HAP-1 (cell line): Measurements from ENCODE around the gene DDX27.
"Not testable (repeated sequence)": the region's sequence is repeated elsewhere in the genome, so short reads cannot be mapped to it uniquely, and the experiment has no call there.

Experiments used
- DNase-seq, 2 experiments: peaks; one replicate each; pipeline ENCODE4 v3.0.0-alpha.2; 2016 to 2020; ENCODE audit warnings: low spot score in 2 of 2
- H3K27me3 ChIP-seq: fragments of 250-450 bp; sonication (Bioruptor Pico); 2 replicates; pipeline ENCODE4 v1.5.1; 2020; ENCODE audit warnings: low read depth, mild to moderate bottlenecking, moderate library complexity
- H3K36me3 ChIP-seq: fragments of 250-450 bp; sonication (Bioruptor Pico); replicated peaks from 2 replicates; pipeline ENCODE4 v1.5.1; 2020; ENCODE audit warnings: mild to moderate bottlenecking
- H3K4me1 ChIP-seq: fragments of 250-450 bp; sonication (Bioruptor Pico); 2 replicates; pipeline ENCODE4 v1.5.1; 2020; ENCODE audit warnings: mild to moderate bottlenecking
- H3K4me3 ChIP-seq: fragments of 250-450 bp; sonication (Bioruptor Pico); 2 replicates; pipeline ENCODE4 v1.5.1; 2020; ENCODE audit warnings: mild to moderate bottlenecking, moderate library complexity
- H3K9me3 ChIP-seq: fragments of 250-450 bp; sonication (Bioruptor Pico); 2 replicates; pipeline ENCODE4 v1.5.1; 2020; ENCODE audit warnings: mild to moderate bottlenecking, moderate library complexity
- in situ Hi-C: fragments of 300-500 bp; cut with MboI; formaldehyde crosslinking; loops from 3 replicates; pipeline ENCODE4 v1.14.3; 2020; ENCODE audit warnings: low sequenced_read_pairs, inconsistent platforms, mixed read lengths

The DDX27 gene

GRCh38 chr20:49186535-49187329 lies 32.5 kb upstream of the DDX27 start:
- Histone ChIP-seq H3K36me3 (peaks cover 8% of the 10 kb centered on the region; the same call in 1 of the 2 replicates), H3K27me3 (no peaks in the 10 kb centered on the region), H3K4me1 (peaks cover 37% of the 10 kb centered on the region), H3K4me3 (peak overlapping the region; percentile 72), H3K9me3 (no peaks in the 10 kb centered on the region)
- in situ Hi-C loops, result no loop called here
- DNase-seq, result peak; percentile 38 to 62

GRCh38 chr20:49187330-49187850 lies 31.8 kb upstream of the DDX27 start:
- Histone ChIP-seq H3K9me3 (no peaks in the 10 kb centered on the region), H3K27me3 (no peaks in the 10 kb centered on the region), H3K36me3 (peaks cover 8% of the 10 kb centered on the region; the same call in 1 of the 2 replicates), H3K4me1 (peaks cover 32% of the 10 kb centered on the region), H3K4me3 (peak overlapping the region; percentile 72)
- DNase-seq, result peak in 1 of 2 experiments; percentile 72
- in situ Hi-C loops, result no loop called here

GRCh38 chr20:49187851-49188641 lies 31.2 kb upstream of the DDX27 start, which contains the start of gene STAU1:
STAU1 (minus strand) TSS chr20:49188334; CDS start chr20:49166201, 22,133 bp downstream.
- Histone ChIP-seq H3K4me3 (peak within 1 kb of the TSS; percentile 72), H3K4me1 (peaks cover 26% of the 10 kb centered on the region), H3K36me3 (peaks cover 8% of the 10 kb centered on the region; the same call in 1 of the 2 replicates), H3K27me3 (no peaks in the 10 kb centered on the region), H3K9me3 (no peaks in the 10 kb centered on the region)
- in situ Hi-C loops, result no loop called here
- peak; percentile 88 to 95 for DNase-seq

- H3K4me1 ChIP-seq, DNase-seq, H3K4me3 ChIP-seq, H3K27me3 ChIP-seq, H3K9me3 ChIP-seq, H3K36me3 ChIP-seq, in situ Hi-C loops: not testable (repeated sequence)
Measured at GRCh38 chr20:49192944-49193518, 26.2 kb upstream of the DDX27 start.

- no peak for DNase-seq
- Histone ChIP-seq H3K9me3 (no peaks in the 10 kb centered on the region), H3K27me3 (no peaks in the 10 kb centered on the region), H3K36me3 (no peaks in the 10 kb centered on the region), H3K4me3 (no peak overlapping the region), H3K4me1 (no peaks in the 10 kb centered on the region)
- in situ Hi-C loops, result no loop called here
Measured at GRCh38 chr20:49199729-49200293, 19.4 kb upstream of the DDX27 start.

GRCh38 chr20:49203011-49203410 lies 16.2 kb upstream of the DDX27 start:
- H3K36me3 ChIP-seq, result no peaks in the 10 kb centered on the region
- in situ Hi-C loops, result no loop called here
- H3K4me3 ChIP-seq, result no peak overlapping the region
- no peaks in the 10 kb centered on the region for H3K27me3 ChIP-seq
- no peaks in the 10 kb centered on the region for H3K4me1 ChIP-seq
- H3K9me3 ChIP-seq, result no peaks in the 10 kb centered on the region
- DNase-seq, result no peak

- Histone ChIP-seq H3K4me3 (no peak overlapping the region), H3K36me3 (no peaks in the 10 kb centered on the region), H3K27me3 (no peaks in the 10 kb centered on the region), H3K9me3 (no peaks in the 10 kb centered on the region), H3K4me1 (no peaks in the 10 kb centered on the region)
- DNase-seq, result no peak
- in situ Hi-C loops, result no loop called here
Measured at GRCh38 chr20:49203746-49204145, 15.5 kb upstream of the DDX27 start.

- peaks cover 10% of the 10 kb centered on the region for H3K9me3 ChIP-seq
- H3K4me1 ChIP-seq, result no peaks in the 10 kb centered on the region
- peak in 1 of 2 experiments; percentile 60 for DNase-seq
- no peaks in the 10 kb centered on the region for H3K36me3 ChIP-seq
- no peak overlapping the region for H3K4me3 ChIP-seq
- in situ Hi-C loops, result no loop called here
- no peaks in the 10 kb centered on the region for H3K27me3 ChIP-seq
Measured at GRCh38 chr20:49207076-49207475, 12.1 kb upstream of the DDX27 start.

- H3K36me3 ChIP-seq, result no peaks in the 10 kb centered on the region
- peaks cover 10% of the 10 kb centered on the region for H3K9me3 ChIP-seq
- in situ Hi-C loops, result no loop called here
- H3K4me1 ChIP-seq, result no peaks in the 10 kb centered on the region
- no peaks in the 10 kb centered on the region for H3K27me3 ChIP-seq
- DNase-seq, result no peak
- H3K4me3 ChIP-seq, result no peak overlapping the region
Measured at GRCh38 chr20:49210101-49210756, 9.0 kb upstream of the DDX27 start.

- H3K27me3 ChIP-seq, result no peaks in the 10 kb centered on the region
- no peaks in the 10 kb centered on the region for H3K4me1 ChIP-seq
- H3K9me3 ChIP-seq, result peaks cover 10% of the 10 kb centered on the region
- in situ Hi-C loops, result no loop called here
- no peaks in the 10 kb centered on the region for H3K36me3 ChIP-seq
- no peak for DNase-seq
- no peak overlapping the region for H3K4me3 ChIP-seq
Measured at GRCh38 chr20:49210757-49211110, 8.5 kb upstream of the DDX27 start.

GRCh38 chr20:49214571-49214970 lies 4.6 kb upstream of the DDX27 start:
- Histone ChIP-seq H3K27me3 (no peaks in the 10 kb centered on the region), H3K4me1 (peaks cover 8% of the 10 kb centered on the region), H3K9me3 (peaks cover 10% of the 10 kb centered on the region), H3K36me3 (no peaks in the 10 kb centered on the region), H3K4me3 (no peak overlapping the region)
- in situ Hi-C loops, result no loop called here
- DNase-seq, result no peak

- Histone ChIP-seq H3K36me3 (no peaks in the 10 kb centered on the region), H3K4me1 (peaks cover 8% of the 10 kb centered on the region), H3K9me3 (peaks cover 6% of the 10 kb centered on the region), H3K27me3 (no peaks in the 10 kb centered on the region), H3K4me3 (no peak overlapping the region)
- DNase-seq, result no peak
- in situ Hi-C loops, result loop anchor here (5.0 kb wide), 1 partner anchor 83 kb away; no protein-coding TSS in a partner anchor
Measured at GRCh38 chr20:49215232-49215631, 4.0 kb upstream of the DDX27 start.

- Histone ChIP-seq H3K27me3 (no peaks in the 10 kb centered on the region), H3K4me1 (peaks cover 8% of the 10 kb centered on the region), H3K36me3 (peaks cover 10% of the 10 kb centered on the region), H3K4me3 (no peak overlapping the region), H3K9me3 (no peaks in the 10 kb centered on the region)
- in situ Hi-C loops, result loop anchor here (5.0 kb wide), 1 partner anchor 85 kb away; no protein-coding TSS in a partner anchor
- DNase-seq, result peak; percentile 85 to 98
Measured at GRCh38 chr20:49216991-49217578, 2.1 kb upstream of the DDX27 start.
